ENCODE data around the gene CTF1.

GRCh38 chr16:30900588-30900987 is 4.2 kb downstream of the CTF1 start:
- no peak for TF ChIP-seq ZFX (IDR thresholded peaks at IDR 0.05)
- TF ChIP-seq POLR2A (IDR thresholded peaks at IDR 0.05; ENCODE audit: borderline replicate concordance, extremely low read depth, insufficient read depth, insufficient read length) = no peak
- no peak for TF ChIP-seq ATF3 (IDR thresholded peaks at IDR 0.05)
- no peak for TF ChIP-seq CTCF (IDR thresholded peaks at IDR 0.05 in 2 of 3, conservative IDR thresholded peaks at IDR 0.05 in 1 of 3; ENCODE audit: borderline replicate concordance in 1 of 3, insufficient read depth in 1 of 3, low read depth in 2 of 3, low read length in 2 of 3)
- no peak for TF ChIP-seq REST (IDR thresholded peaks at IDR 0.05; ENCODE audit: low read depth)
- no peak for TF ChIP-seq SRF (IDR thresholded peaks at IDR 0.05; ENCODE audit: low read depth)

All from HCT116 (cell line).